BJ (cell line): Measurements from ENCODE around the gene MAFF. TPM values are rescaled to one million over a fixed set of nuclear protein-coding genes. Genes with fewer than 3 reads are reported as not detected.

Experiments used
- CTCF ChIA-PET: fragments of 350-600 bp; formaldehyde crosslinking; extraction: SDS; loops from one replicate; lab custom pipeline; 2021; ENCODE audit warnings: antibody characterized with exemption, inconsistent platforms; lab: Yijun Ruan, JAX
- POLR2A ChIA-PET: fragments of 300-600 bp; sonication (Branson Sonifier 250); formaldehyde crosslinking; extraction: SDS; loops from one replicate; lab custom pipeline; 2021; ENCODE audit warnings: antibody characterized with exemption; lab: Charles Lee
- DNase-seq: peaks from one replicate; pipeline ENCODE4 v3.0.0-alpha.2; 2011; ENCODE audit warnings: low read depth
- H3K27me3 ChIP-seq: 2 replicates; pipeline ENCODE4 v1.6.0; 2011; ENCODE audit warnings: low read length; ENCODE audit not compliant: control insufficient read depth, insufficient read depth
- H3K36me3 ChIP-seq: 2 replicates; pipeline ENCODE4 v1.5.1; 2011; ENCODE audit warnings: low read length; ENCODE audit not compliant: control insufficient read depth, insufficient read depth
- H3K4me3 ChIP-seq: 2 replicates; pipeline ENCODE4 v1.5.1; 2011; ENCODE audit warnings: low read depth, mild to moderate bottlenecking, control low read depth, low read length
- CTCF ChIP-seq: IDR thresholded peaks from 2 replicates; pipeline ENCODE4 v1.5.1; 2011; ENCODE audit warnings: low read depth, mild to moderate bottlenecking, control low read depth, inconsistent platforms, low read length, moderate library complexity; ENCODE audit not compliant: insufficient read depth
- polyA plus RNA-seq: library from polyadenylated mRNA; depleted of rRNA; stranded (reverse); fragments of >200 nt; gene quantifications from 2 replicates; pipeline ENCODE4 v1.2.3, GENCODE V29; 2011; rRNA removed
- small RNA-seq: library from RNA; depleted of rRNA; stranded (forward); fragments of <200 nt; gene quantifications from one replicate; pipeline ENCODE3, GENCODE V24; 2012; ENCODE audit warnings: low replicate concordance, low read depth; ENCODE audit not compliant: insufficient read length

MAFF gene
- polyA plus RNA-seq, 1 experiment, result 14.8 TPM

- TF ChIP-seq CTCF, result peak; percentile 22; the same call in 1 of the 2 replicates
- no peak overlapping the region for H3K4me3 ChIP-seq
- POLR2A ChIA-PET, result no interaction called here
- no peak for DNase-seq
- peaks cover 5% of the 10 kb centered on the region for H3K36me3 ChIP-seq
- no peaks in the 10 kb centered on the region for H3K27me3 ChIP-seq
- CTCF ChIA-PET, result interaction anchor here (0.6 to 1.4 kb wide), 5 partner anchors 11 to 187 kb away, joined by 3 to 4 read pairs (median 3); no protein-coding TSS in a partner anchor
These were observed 59.2 kb downstream of the MAFF start for GRCh38 chr22:38260761-38261681.

- no peaks in the 10 kb centered on the region for H3K27me3 ChIP-seq
- no peak for DNase-seq
- TF ChIP-seq CTCF, result peak; percentile 43
- H3K4me3 ChIP-seq, result no peak overlapping the region
- ChIA-PET CTCF (interaction anchor here (0.6 to 1.4 kb wide), 8 partner anchors 9 to 164 kb away, joined by 3 to 4 read pairs (median 3); no protein-coding TSS in a partner anchor), POLR2A (no interaction called here)
- H3K36me3 ChIP-seq, result peaks cover 5% of the 10 kb centered on the region
These were observed 60.4 kb downstream of the MAFF start for GRCh38 chr22:38262051-38262795.

- TF ChIP-seq CTCF, result no peak
- ChIA-PET POLR2A (no interaction called here), CTCF (no interaction called here)
- Histone ChIP-seq H3K4me3 (no peak overlapping the region), H3K27me3 (no peaks in the 10 kb centered on the region), H3K36me3 (peaks cover 5% of the 10 kb centered on the region)
- DNase-seq, result no peak
These were observed 62.6 kb downstream of the MAFF start for GRCh38 chr22:38264322-38264843.

Small RNA genes lying within 50 kb of the gene (small RNA-seq; reads per million reads assigned to genes)
- not detected for gene RN7SL704P

Other genes with a start within 250 kb of the MAFF start
- gene C22orf23, start 248.4 kb upstream of the MAFF start, polyA plus RNA-seq, result 0.38 and 0.42 TPM in 2 replicates
- gene POLR2F, start 248.3 kb upstream of the MAFF start, polyA plus RNA-seq, result 86.2 and 92.1 TPM in 2 replicates
- gene SOX10, start 217.4 kb upstream of the MAFF start, polyA plus RNA-seq, result not detected in 2 replicates
- 27.9 and 32.4 TPM in 2 replicates for gene PICK1, start 144.6 kb upstream of the MAFF start, polyA plus RNA-seq
- gene SLC16A8, start 117.8 kb upstream of the MAFF start, polyA plus RNA-seq, result 0.10 and 0.17 TPM in 2 replicates
- 1.2 and 1.3 TPM in 2 replicates for gene BAIAP2L2, start 91.3 kb upstream of the MAFF start, polyA plus RNA-seq
- gene PLA2G6, start 20.2 kb upstream of the MAFF start, polyA plus RNA-seq, result 10.1 and 14.9 TPM in 2 replicates
- 26.5 and 75.5 TPM in 2 replicates for gene TMEM184B, start 71.0 kb downstream of the MAFF start, polyA plus RNA-seq
- 120 and 183 TPM in 2 replicates for gene CSNK1E, start 115.4 kb downstream of the MAFF start, polyA plus RNA-seq